HG03108 (cell line): Measurements from ENCODE around the gene ABL1.
"Not testable (repeated sequence)": the region's sequence is repeated elsewhere in the genome, so short reads cannot be mapped to it uniquely, and the experiment has no call there.

Experiments used
- ATAC-seq: cut with Tn5 transposase; IDR thresholded peaks from one replicate; pipeline ENCODE4 v1.9.1; 2021; ENCODE audit warnings: moderate library complexity; ENCODE audit not compliant: unreplicated experiment

Gene ABL1

GRCh38 chr9:130900701-130901497, 65.8 kb downstream of the ABL1 start:
- no peak for ATAC-seq

- ATAC-seq: no peak
Measured at GRCh38 chr9:130901498-130902203, 66.6 kb downstream of the ABL1 start.

- no peak for ATAC-seq
Measured at GRCh38 chr9:130902204-130903185, 67.4 kb downstream of the ABL1 start.

GRCh38 chr9:130903194-130904069, 68.4 kb downstream of the ABL1 start:
- no peak for ATAC-seq

- ATAC-seq: no peak
Measured at GRCh38 chr9:130904070-130905044, 69.3 kb downstream of the ABL1 start.

GRCh38 chr9:130905125-130905901, 70.3 kb downstream of the ABL1 start:
- no peak for ATAC-seq

- ATAC-seq: no peak
Measured at GRCh38 chr9:130905902-130906734, 71.1 kb downstream of the ABL1 start.

GRCh38 chr9:130906735-130907416, 71.8 kb downstream of the ABL1 start:
- no peak for ATAC-seq

- no peak for ATAC-seq
Measured at GRCh38 chr9:130908146-130908877, 73.3 kb downstream of the ABL1 start.

GRCh38 chr9:130908878-130909355, 73.9 kb downstream of the ABL1 start:
- ATAC-seq: no peak

GRCh38 chr9:130910041-130910440, 75.0 kb downstream of the ABL1 start:
- ATAC-seq: not testable (repeated sequence)

- ATAC-seq: not testable (repeated sequence)
Measured at GRCh38 chr9:130910670-130911069, 75.6 kb downstream of the ABL1 start.

- ATAC-seq: no peak
Measured at GRCh38 chr9:130911254-130912049, 76.4 kb downstream of the ABL1 start.

GRCh38 chr9:130912932-130913598, 78.0 kb downstream of the ABL1 start:
- no peak for ATAC-seq
